Measurements from ENCODE around the gene ZSCAN4. TPM values are rescaled to one million over a fixed set of nuclear protein-coding genes. Genes with fewer than 3 reads are reported as not detected.

ZSCAN4 gene
- total and polyA plus RNA-seq, 4 donors: not detected

GRCh38 chr19:57682226-57682766, 13.6 kb downstream of the ZSCAN4 start:
- no peak for TF ChIP-seq YY1 (IDR thresholded peaks at IDR 0.05)
- no peak for TF ChIP-seq HNF4G (IDR thresholded peaks at IDR 0.05)
- H3K27me3 ChIP-seq (ENCODE audit: control insufficient read depth in 4 of 4, insufficient read depth in 4 of 4, low read length in 3 of 4): no peaks in the 10 kb centered on the region
- H3K27ac ChIP-seq (ENCODE audit: low read depth in 1 of 2, low read length in 2 of 2): peak overlapping the region in 1 of 2 donors; percentile 7
- no peak for DNase-seq (ENCODE audit: low spot score)
- no peak overlapping the region for H3K9ac ChIP-seq (ENCODE audit: low read depth in 1 of 2, low read length in 2 of 2)
- peaks cover 5 to 18% (median 14%) of the 10 kb centered on the region in 4 donors for H3K4me1 ChIP-seq (ENCODE audit: control insufficient read depth in 4 of 4, insufficient read depth in 4 of 4, low read length in 3 of 4)
- peaks cover 0 to 37% (median 34%) of the 10 kb centered on the region in 4 donors for H3K36me3 ChIP-seq (ENCODE audit: control insufficient read depth in 4 of 4, insufficient read depth in 3 of 4, low read depth in 1 of 4, low read length in 3 of 4)
- peaks cover 25 to 77% (median 58%) of the 10 kb centered on the region in 4 donors for H3K9me3 ChIP-seq (ENCODE audit: control insufficient read depth in 4 of 4, low read length in 3 of 4)
- H3K4me3 ChIP-seq (ENCODE audit: low read depth in 1 of 3, low read length in 3 of 3): peak overlapping the region; percentile 93 to 100 (median 97)
- WGBS: 3% methylated on average over 19 of the region's 19 CpGs

GRCh38 chr19:57686727-57687126, 18.0 kb downstream of the ZSCAN4 start:
- WGBS: 98% methylated on average over 3 of the region's 3 CpGs

GRCh38 chr19:57687363-57688010, 18.8 kb downstream of the ZSCAN4 start:
- peaks cover 0 to 50% (median 44%) of the 10 kb centered on the region in 4 donors for H3K36me3 ChIP-seq (ENCODE audit: control insufficient read depth in 4 of 4, insufficient read depth in 3 of 4, low read depth in 1 of 4, low read length in 3 of 4)
- 99% methylated on average over 12 of the region's 12 CpGs for WGBS

More at GRCh38 chr19:57686727-57687126, 18.0 kb downstream of the ZSCAN4 start:
- Histone ChIP-seq H3K9ac (ENCODE audit: low read depth in 1 of 2, low read length in 2 of 2) (no peak overlapping the region), H3K4me3 (ENCODE audit: low read depth in 1 of 3, low read length in 3 of 3) (peak overlapping the region in 2 of 3 donors; percentile 62 to 66), H3K27ac (ENCODE audit: low read depth in 1 of 2, low read length in 2 of 2) (no peak overlapping the region), H3K4me1 (ENCODE audit: control insufficient read depth in 4 of 4, insufficient read depth in 4 of 4, low read length in 3 of 4) (peaks cover 5 to 15% (median 11%) of the 10 kb centered on the region in 4 donors), H3K9me3 (ENCODE audit: control insufficient read depth in 4 of 4, low read length in 3 of 4) (peaks cover 46 to 87% (median 68%) of the 10 kb centered on the region in 4 donors), H3K36me3 (ENCODE audit: control insufficient read depth in 4 of 4, insufficient read depth in 3 of 4, low read depth in 1 of 4, low read length in 3 of 4) (peaks cover 0 to 50% (median 44%) of the 10 kb centered on the region in 4 donors), H3K27me3 (ENCODE audit: control insufficient read depth in 4 of 4, insufficient read depth in 4 of 4, low read length in 3 of 4) (no peaks in the 10 kb centered on the region)
- TF ChIP-seq RXRA (IDR thresholded peaks at IDR 0.05) (no peak), SP1 (IDR thresholded peaks at IDR 0.05) (no peak), EGR1 (IDR thresholded peaks at IDR 0.05; ENCODE audit: low read depth in 2 of 2) (no peak), FOXA1 (IDR thresholded peaks at IDR 0.05) (no peak), NR2F2 (IDR thresholded peaks at IDR 0.05) (no peak), FOXA2 (IDR thresholded peaks at IDR 0.05) (no peak)
- DNase-seq (ENCODE audit: low spot score): no peak

More at GRCh38 chr19:57687363-57688010, 18.8 kb downstream of the ZSCAN4 start:
- Histone ChIP-seq H3K27me3 (ENCODE audit: control insufficient read depth in 4 of 4, insufficient read depth in 4 of 4, low read length in 3 of 4) (no peaks in the 10 kb centered on the region), H3K9ac (ENCODE audit: low read depth in 1 of 2, low read length in 2 of 2) (no peak overlapping the region), H3K4me3 (ENCODE audit: low read depth in 1 of 3, low read length in 3 of 3) (peak overlapping the region in 2 of 3 donors; percentile 62 to 66), H3K4me1 (ENCODE audit: control insufficient read depth in 4 of 4, insufficient read depth in 4 of 4, low read length in 3 of 4) (peaks cover 4 to 12% (median 7%) of the 10 kb centered on the region in 4 donors), H3K9me3 (ENCODE audit: control insufficient read depth in 4 of 4, low read length in 3 of 4) (peaks cover 46 to 89% (median 69%) of the 10 kb centered on the region in 4 donors), H3K27ac (ENCODE audit: low read depth in 1 of 2, low read length in 2 of 2) (no peak overlapping the region)
- TF ChIP-seq RXRA (IDR thresholded peaks at IDR 0.05) (no peak), HNF4G (IDR thresholded peaks at IDR 0.05) (no peak), EGR1 (IDR thresholded peaks at IDR 0.05; ENCODE audit: low read depth in 2 of 2) (no peak), REST (IDR thresholded peaks at IDR 0.05) (no peak), HNF4A (conservative IDR thresholded peaks at IDR 0.05) (no peak), MAX (IDR thresholded peaks at IDR 0.05) (no peak), TAF1 (conservative IDR thresholded peaks at IDR 0.05) (no peak), GABPA (IDR thresholded peaks at IDR 0.05 in 1 of 2, conservative IDR thresholded peaks at IDR 0.05 in 1 of 2) (no peak), JUND (IDR thresholded peaks at IDR 0.05) (no peak), FOXA1 (IDR thresholded peaks at IDR 0.05) (no peak), FOXA2 (IDR thresholded peaks at IDR 0.05) (no peak), SP1 (IDR thresholded peaks at IDR 0.05) (no peak), RAD21 (IDR thresholded peaks at IDR 0.05) (no peak), YY1 (IDR thresholded peaks at IDR 0.05) (no peak), NR2F2 (IDR thresholded peaks at IDR 0.05) (no peak), ZBTB33 (IDR thresholded peaks at IDR 0.05) (no peak)
- TF ChIP-seq, protein P1, sequence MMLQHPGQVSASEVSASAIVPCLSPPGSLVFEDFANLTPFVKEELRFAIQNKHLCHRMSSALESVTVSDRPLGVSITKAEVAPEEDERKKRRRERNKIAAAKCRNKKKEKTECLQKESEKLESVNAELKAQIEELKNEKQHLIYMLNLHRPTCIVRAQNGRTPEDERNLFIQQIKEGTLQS (IDR thresholded peaks at IDR 0.05): no peak
- TF ChIP-seq, protein P2, sequence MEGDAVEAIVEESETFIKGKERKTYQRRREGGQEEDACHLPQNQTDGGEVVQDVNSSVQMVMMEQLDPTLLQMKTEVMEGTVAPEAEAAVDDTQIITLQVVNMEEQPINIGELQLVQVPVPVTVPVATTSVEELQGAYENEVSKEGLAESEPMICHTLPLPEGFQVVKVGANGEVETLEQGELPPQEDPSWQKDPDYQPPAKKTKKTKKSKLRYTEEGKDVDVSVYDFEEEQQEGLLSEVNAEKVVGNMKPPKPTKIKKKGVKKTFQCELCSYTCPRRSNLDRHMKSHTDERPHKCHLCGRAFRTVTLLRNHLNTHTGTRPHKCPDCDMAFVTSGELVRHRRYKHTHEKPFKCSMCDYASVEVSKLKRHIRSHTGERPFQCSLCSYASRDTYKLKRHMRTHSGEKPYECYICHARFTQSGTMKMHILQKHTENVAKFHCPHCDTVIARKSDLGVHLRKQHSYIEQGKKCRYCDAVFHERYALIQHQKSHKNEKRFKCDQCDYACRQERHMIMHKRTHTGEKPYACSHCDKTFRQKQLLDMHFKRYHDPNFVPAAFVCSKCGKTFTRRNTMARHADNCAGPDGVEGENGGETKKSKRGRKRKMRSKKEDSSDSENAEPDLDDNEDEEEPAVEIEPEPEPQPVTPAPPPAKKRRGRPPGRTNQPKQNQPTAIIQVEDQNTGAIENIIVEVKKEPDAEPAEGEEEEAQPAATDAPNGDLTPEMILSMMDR (IDR thresholded peaks at IDR 0.05; ENCODE audit: low read depth, low read length, missing input control): no peak
- DNase-seq (ENCODE audit: low spot score): no peak
